Measurements from ENCODE around the gene PDE10A.
A peak's percentile ranks its signal among the peaks of the same experiment; 100 is the strongest.

PDE10A gene

GRCh38 chr6:165643015-165643414 is 20.0 kb downstream of the PDE10A start:
- Mint-ChIP-seq H3K27ac (no peak overlapping the region), H3K4me1 (peaks cover 22% of the 10 kb centered on the region), H3K4me3 (no peak overlapping the region), H3K27me3 (ENCODE audit: low read depth) (peaks cover 3% of the 10 kb centered on the region), H3K9me3 (no peaks in the 10 kb centered on the region), H3K36me3 (ENCODE audit: low read depth) (no peaks in the 10 kb centered on the region)
- TF ChIP-seq, protein P1, sequence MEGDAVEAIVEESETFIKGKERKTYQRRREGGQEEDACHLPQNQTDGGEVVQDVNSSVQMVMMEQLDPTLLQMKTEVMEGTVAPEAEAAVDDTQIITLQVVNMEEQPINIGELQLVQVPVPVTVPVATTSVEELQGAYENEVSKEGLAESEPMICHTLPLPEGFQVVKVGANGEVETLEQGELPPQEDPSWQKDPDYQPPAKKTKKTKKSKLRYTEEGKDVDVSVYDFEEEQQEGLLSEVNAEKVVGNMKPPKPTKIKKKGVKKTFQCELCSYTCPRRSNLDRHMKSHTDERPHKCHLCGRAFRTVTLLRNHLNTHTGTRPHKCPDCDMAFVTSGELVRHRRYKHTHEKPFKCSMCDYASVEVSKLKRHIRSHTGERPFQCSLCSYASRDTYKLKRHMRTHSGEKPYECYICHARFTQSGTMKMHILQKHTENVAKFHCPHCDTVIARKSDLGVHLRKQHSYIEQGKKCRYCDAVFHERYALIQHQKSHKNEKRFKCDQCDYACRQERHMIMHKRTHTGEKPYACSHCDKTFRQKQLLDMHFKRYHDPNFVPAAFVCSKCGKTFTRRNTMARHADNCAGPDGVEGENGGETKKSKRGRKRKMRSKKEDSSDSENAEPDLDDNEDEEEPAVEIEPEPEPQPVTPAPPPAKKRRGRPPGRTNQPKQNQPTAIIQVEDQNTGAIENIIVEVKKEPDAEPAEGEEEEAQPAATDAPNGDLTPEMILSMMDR (IDR thresholded peaks at IDR 0.05; ENCODE audit: unreplicated experiment in 3 of 3): no peak

- H3K27ac Mint-ChIP-seq: no peak overlapping the region
- peaks cover 3% of the 10 kb centered on the region for H3K27me3 Mint-ChIP-seq (ENCODE audit: low read depth)
- H3K9me3 Mint-ChIP-seq: no peaks in the 10 kb centered on the region
- no peak overlapping the region for H3K4me3 Mint-ChIP-seq
- no peaks in the 10 kb centered on the region for H3K36me3 Mint-ChIP-seq (ENCODE audit: low read depth)
- TF ChIP-seq, protein P1 (IDR thresholded peaks at IDR 0.05; ENCODE audit: unreplicated experiment in 3 of 3): no peak
- H3K4me1 Mint-ChIP-seq: peaks cover 30% of the 10 kb centered on the region
Measured at GRCh38 chr6:165641672-165642156, 21.3 kb downstream of the PDE10A start.

DNA sequence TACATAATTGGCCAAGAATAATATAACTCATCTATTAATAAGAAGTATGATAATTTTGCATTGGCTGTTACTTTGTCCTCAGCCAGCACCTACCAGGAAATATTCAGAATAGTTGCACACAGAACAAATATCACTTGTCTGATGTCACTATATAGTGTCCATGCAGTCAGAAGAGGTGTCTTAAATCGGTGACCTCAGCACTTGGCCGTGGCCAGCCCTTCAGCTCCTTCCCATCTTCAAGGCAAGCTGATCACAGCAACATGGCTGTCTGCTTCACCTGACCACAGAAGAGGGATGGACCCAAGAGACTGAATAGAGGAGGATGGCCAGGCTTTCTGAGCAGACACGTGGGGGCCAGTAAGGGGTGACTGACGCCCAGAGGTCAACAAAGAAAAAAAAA is 22.2 kb downstream of the PDE10A start:
- no peaks in the 10 kb centered on the region for H3K36me3 Mint-ChIP-seq (ENCODE audit: low read depth)
- peaks cover 3% of the 10 kb centered on the region for H3K27me3 Mint-ChIP-seq (ENCODE audit: low read depth)
- no peak overlapping the region for H3K4me3 Mint-ChIP-seq
- no peak overlapping the region for H3K27ac Mint-ChIP-seq
- TF ChIP-seq, protein P1 (IDR thresholded peaks at IDR 0.05; ENCODE audit: unreplicated experiment in 3 of 3): no peak
- peaks cover 40% of the 10 kb centered on the region for H3K4me1 Mint-ChIP-seq
- H3K9me3 Mint-ChIP-seq: no peaks in the 10 kb centered on the region

DNA sequence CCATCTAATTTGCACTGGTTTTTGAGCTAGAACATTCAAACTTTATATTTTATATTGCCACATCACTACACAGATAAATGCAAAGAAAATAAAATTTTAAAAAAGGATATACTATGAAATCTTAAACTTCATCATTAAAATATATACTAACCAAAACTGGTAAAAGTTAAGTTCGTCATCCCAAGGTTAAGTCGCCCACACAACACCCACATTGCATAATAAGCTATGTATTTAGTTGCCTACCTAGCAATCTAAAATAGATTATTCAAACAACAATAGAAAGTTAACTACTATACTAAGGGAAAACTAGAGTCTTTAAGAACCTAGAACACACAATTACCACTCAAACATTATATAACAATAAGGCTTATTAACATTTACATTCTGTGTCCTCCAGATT is 24.5 kb downstream of the PDE10A start:
- Mint-ChIP-seq H3K36me3 (ENCODE audit: low read depth) (no peaks in the 10 kb centered on the region), H3K27ac (peak overlapping the region in 1 of 3 experiments; percentile 51), H3K4me3 (no peak overlapping the region), H3K9me3 (no peaks in the 10 kb centered on the region), H3K27me3 (ENCODE audit: low read depth) (no peaks in the 10 kb centered on the region), H3K4me1 (peaks cover 54% of the 10 kb centered on the region)
- TF ChIP-seq, protein P1 (IDR thresholded peaks at IDR 0.05; ENCODE audit: unreplicated experiment in 3 of 3): no peak

DNA sequence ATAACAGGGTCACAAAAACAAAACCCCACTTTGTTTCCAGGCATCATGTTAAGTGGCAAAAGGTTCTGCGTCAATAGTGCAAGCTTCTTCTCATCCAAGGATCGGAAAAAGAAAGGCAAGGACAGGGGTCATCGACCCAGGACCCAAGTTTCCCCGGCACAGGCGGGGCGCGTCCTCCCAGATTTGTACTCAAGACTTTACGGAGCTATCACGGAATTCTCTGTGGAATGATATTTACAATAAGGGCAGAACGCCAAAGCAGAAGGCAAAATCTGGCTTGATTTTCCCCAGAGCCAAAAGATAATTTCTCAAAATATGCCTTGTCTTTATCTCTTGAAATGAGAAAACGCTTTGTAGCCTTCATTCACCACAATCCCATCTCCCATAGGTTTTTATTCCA is 25.5 kb downstream of the PDE10A start:
- Mint-ChIP-seq H3K4me3 (peak overlapping the region in 2 of 3 experiments; percentile 26 to 47), H3K9me3 (no peaks in the 10 kb centered on the region), H3K27me3 (ENCODE audit: low read depth) (no peaks in the 10 kb centered on the region), H3K4me1 (peaks cover 62% of the 10 kb centered on the region), H3K36me3 (ENCODE audit: low read depth) (no peaks in the 10 kb centered on the region), H3K27ac (peak overlapping the region; percentile 46 to 90 (median 68))
- TF ChIP-seq, protein P1 (IDR thresholded peaks at IDR 0.05; ENCODE audit: unreplicated experiment in 3 of 3): no peak

- Mint-ChIP-seq H3K9me3 (no peaks in the 10 kb centered on the region), H3K27me3 (ENCODE audit: low read depth) (no peaks in the 10 kb centered on the region), H3K4me1 (peaks cover 58% of the 10 kb centered on the region), H3K36me3 (ENCODE audit: low read depth) (no peaks in the 10 kb centered on the region), H3K27ac (peak overlapping the region; percentile 46 to 90 (median 80)), H3K4me3 (peak overlapping the region in 2 of 3 experiments; percentile 35 to 40)
- TF ChIP-seq, protein P1 (IDR thresholded peaks at IDR 0.05; ENCODE audit: unreplicated experiment in 3 of 3): no peak
Measured at GRCh38 chr6:165636402-165637048, 26.5 kb downstream of the PDE10A start.
